Measurements from ENCODE around the gene ZC3H7B.

Gene ZC3H7B

GRCh38 chr22:41261541-41262249 lies 39.6 kb upstream of the ZC3H7B start:
- no peak overlapping the region for H3K4me3 ChIP-seq (ENCODE audit: low read depth, low read length)
- no peak for TF ChIP-seq CTCF (IDR thresholded peaks at IDR 0.05; ENCODE audit: control insufficient read depth, extremely low read depth, insufficient read depth)
- peak; percentile 99 for DNase-seq (ENCODE audit: low read depth)

DNA sequence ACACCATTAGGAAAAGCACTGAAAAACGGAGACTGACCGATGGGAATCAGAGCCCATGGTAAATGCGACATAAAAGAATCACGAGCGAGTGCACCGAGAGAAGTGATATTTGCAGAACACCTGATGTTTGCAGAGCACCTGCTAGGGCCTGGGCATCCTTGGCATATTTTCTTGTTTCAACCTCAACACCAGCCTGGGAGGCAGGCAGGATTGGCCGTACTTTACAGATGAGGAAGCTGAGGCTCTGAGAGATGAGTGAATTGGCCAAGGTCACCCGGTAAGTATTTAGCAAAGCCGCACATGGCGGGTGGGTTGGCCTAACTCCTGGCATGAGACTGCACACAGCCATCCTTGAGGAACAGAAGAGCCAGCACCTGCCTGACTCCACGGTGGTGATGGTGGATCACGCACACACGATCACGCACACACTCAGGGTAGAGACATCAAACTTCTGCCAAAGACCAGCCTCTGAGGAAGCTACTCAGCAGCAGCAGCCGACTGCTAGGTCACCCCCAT lies 39.0 kb upstream of the ZC3H7B start:
- no peak overlapping the region for H3K4me3 ChIP-seq (ENCODE audit: low read depth, low read length)
- TF ChIP-seq CTCF (IDR thresholded peaks at IDR 0.05; ENCODE audit: control insufficient read depth, extremely low read depth, insufficient read depth) = no peak
- peak; percentile 14 for DNase-seq (ENCODE audit: low read depth)

DNA sequence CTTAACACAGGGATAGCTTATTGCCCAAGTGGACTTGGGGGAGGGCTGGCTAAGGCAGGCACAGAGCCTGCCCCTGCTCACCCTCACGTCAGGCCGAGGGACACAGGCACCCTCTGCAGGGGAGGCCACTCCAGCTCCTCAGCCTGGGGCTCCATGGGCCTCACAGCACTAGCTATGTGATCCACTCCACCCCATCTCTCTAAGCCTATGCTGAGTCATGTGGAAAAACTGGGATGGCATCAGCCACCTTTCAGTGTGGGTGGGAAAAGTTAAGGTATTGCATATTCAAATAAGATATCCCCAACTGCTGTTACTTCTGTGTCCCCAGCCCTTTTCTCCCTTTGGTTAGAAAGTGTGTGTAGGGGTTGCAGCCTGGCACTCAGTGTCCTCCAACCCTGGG lies 37.6 kb upstream of the ZC3H7B start:
- no peak for TF ChIP-seq CTCF (IDR thresholded peaks at IDR 0.05; ENCODE audit: control insufficient read depth, extremely low read depth, insufficient read depth)
- no peak overlapping the region for H3K4me3 ChIP-seq (ENCODE audit: low read depth, low read length)
- no peak for DNase-seq (ENCODE audit: low read depth)

DNA sequence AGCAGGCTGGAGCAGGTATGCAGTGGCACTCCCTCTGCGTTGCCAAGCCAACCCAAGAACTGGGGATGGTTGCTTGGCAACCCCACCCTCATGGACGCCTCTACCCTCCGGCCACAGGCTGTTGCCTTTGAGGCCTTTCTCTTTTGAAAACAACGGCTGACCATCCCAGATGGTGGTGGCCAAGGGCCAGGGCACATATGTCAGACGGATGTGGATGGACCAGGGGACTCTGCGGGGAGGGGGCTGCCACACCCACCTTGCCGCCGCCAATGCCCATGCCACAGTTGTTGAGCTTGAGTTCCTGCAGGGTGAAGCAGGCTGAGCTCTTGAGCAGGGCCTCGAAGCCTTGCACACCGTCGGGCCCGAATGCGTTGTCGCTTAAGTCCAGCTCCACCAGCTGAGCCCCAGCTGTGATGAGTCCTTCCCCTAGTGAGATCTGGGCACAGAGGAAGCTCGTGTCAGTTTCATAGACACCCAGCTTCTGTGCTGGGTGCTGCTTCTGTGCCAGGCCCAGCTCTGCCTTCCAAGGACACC lies 36.9 kb upstream of the ZC3H7B start:
- H3K4me3 ChIP-seq (ENCODE audit: low read depth, low read length) = no peak overlapping the region
- no peak for TF ChIP-seq CTCF (IDR thresholded peaks at IDR 0.05; ENCODE audit: control insufficient read depth, extremely low read depth, insufficient read depth)
- DNase-seq (ENCODE audit: low read depth) = no peak

- no peak overlapping the region for H3K4me3 ChIP-seq (ENCODE audit: low read depth, low read length)
- DNase-seq (ENCODE audit: low read depth) = no peak
- TF ChIP-seq CTCF (IDR thresholded peaks at IDR 0.05; ENCODE audit: control insufficient read depth, extremely low read depth, insufficient read depth) = no peak
Measured at GRCh38 chr22:41267958-41268357, 33.4 kb upstream of the ZC3H7B start.

GRCh38 chr22:41271787-41272186 lies 29.5 kb upstream of the ZC3H7B start:
- TF ChIP-seq CTCF (IDR thresholded peaks at IDR 0.05; ENCODE audit: control insufficient read depth, extremely low read depth, insufficient read depth) = no peak
- no peak overlapping the region for H3K4me3 ChIP-seq (ENCODE audit: low read depth, low read length)
- DNase-seq (ENCODE audit: low read depth) = no peak

DNA sequence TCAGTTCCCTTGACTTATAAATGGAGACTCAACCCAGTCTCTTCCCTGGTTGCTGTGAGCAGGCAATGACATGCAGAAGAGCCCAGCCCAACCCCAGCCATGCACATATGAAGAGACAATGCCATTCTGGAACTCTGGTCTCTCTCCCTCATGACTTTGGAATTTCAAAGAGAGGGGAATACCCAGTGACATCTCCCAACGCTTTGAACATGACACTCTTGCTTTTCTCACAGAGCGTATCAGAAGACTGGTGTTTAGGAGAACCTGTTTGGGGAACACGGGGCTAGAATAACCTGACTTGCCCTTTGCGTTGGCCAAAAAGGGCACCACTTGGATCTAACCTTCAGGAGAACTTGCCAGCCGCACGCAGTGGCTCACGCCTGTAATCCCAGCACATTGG lies 28.2 kb upstream of the ZC3H7B start:
- no peak for TF ChIP-seq CTCF (IDR thresholded peaks at IDR 0.05; ENCODE audit: control insufficient read depth, extremely low read depth, insufficient read depth)
- no peak for DNase-seq (ENCODE audit: low read depth)
- H3K4me3 ChIP-seq (ENCODE audit: low read depth, low read length) = no peak overlapping the region
